ENCODE results near the gene MRPL58. TPM values are rescaled to one million over a fixed set of nuclear protein-coding genes. Genes with fewer than 3 reads are reported as not detected.

The MRPL58 gene
- total RNA-seq, 2 experiments from 2014 or later = 5.4 to 7.1 TPM

- Histone ChIP-seq H3K27me3 (ENCODE audit: control insufficient read depth in 1 of 2, insufficient read depth in 2 of 2, low read length in 2 of 2) (no peaks in the 10 kb centered on the region), H3K4me3 (ENCODE audit: low read length) (no peak overlapping the region), H3K36me3 (ENCODE audit: insufficient read depth, low read length) (peaks cover 62% of the 10 kb centered on the region), H3K27ac (ENCODE audit: low read depth in 1 of 2, low read length in 2 of 2) (no peak overlapping the region), H3K4me1 (ENCODE audit: insufficient read depth, low read length) (peaks cover 12% of the 10 kb centered on the region), H3K9me3 (ENCODE audit: control insufficient read depth in 1 of 2, insufficient read depth in 1 of 2, low read length in 2 of 2) (no peaks in the 10 kb centered on the region)
- H3K4me1 Mint-ChIP-seq (ENCODE audit: low read depth) = peaks cover 21% of the 10 kb centered on the region
- no peak for ATAC-seq (ENCODE audit: poor library complexity)
- H3K27me3 Mint-ChIP-seq = no peaks in the 10 kb centered on the region
- no peak overlapping the region for H3K27ac Mint-ChIP-seq
- H3K4me3 Mint-ChIP-seq = no peak overlapping the region
- no peak for DNase-seq
- TF ChIP-seq CTCF (IDR thresholded peaks at IDR 0.05) = no peak
- CTCF ChIA-PET = interaction anchor here (0.8 to 1.5 kb wide), 7 partner anchors 12 to 141 kb away, joined by 3 to 5 read pairs (median 3); no protein-coding TSS in a partner anchor
- POLR2A ChIA-PET = interaction anchor here (0.9 to 2.0 kb wide), 18 partner anchors 10 to 210 kb away, joined by 3 to 13 read pairs (median 5); partner anchors contain the start of genes ARMC7, KCTD2, MIF4GD and MRPL58
- no peaks in the 10 kb centered on the region for H3K9me3 Mint-ChIP-seq
- H3K36me3 Mint-ChIP-seq (ENCODE audit: low read depth) = peaks cover 71% of the 10 kb centered on the region
- intact Hi-C loops (cut with DNase I, micrococcal nuclease) = loop anchor here (2.0 to 10.0 kb wide), 5 partner anchors 47 to 142 kb away; partner anchors contain the start of genes ARMC7 (in 1 of the 2) and SUMO2 (in 1 of the 2)
Measured at GRCh38 chr17:75060434-75061054, 48.1 kb downstream of the MRPL58 start.

- TF ChIP-seq CTCF (IDR thresholded peaks at IDR 0.05) = no peak
- peaks cover 68% of the 10 kb centered on the region for H3K36me3 Mint-ChIP-seq (ENCODE audit: low read depth)
- CTCF ChIA-PET = interaction anchor here (0.8 to 1.5 kb wide), 3 partner anchors 53 to 111 kb away, joined by 3 to 4 read pairs (median 4); no protein-coding TSS in a partner anchor
- H3K27ac Mint-ChIP-seq = no peak overlapping the region
- intact Hi-C loops (cut with DNase I, micrococcal nuclease) = loop anchor here (2.0 to 10.0 kb wide), 5 partner anchors 46 to 141 kb away; partner anchors contain the start of genes ARMC7 (in 1 of the 2) and SUMO2 (in 1 of the 2)
- H3K27me3 Mint-ChIP-seq = no peaks in the 10 kb centered on the region
- Histone ChIP-seq H3K4me3 (ENCODE audit: low read length) (no peak overlapping the region), H3K27me3 (ENCODE audit: control insufficient read depth in 1 of 2, insufficient read depth in 2 of 2, low read length in 2 of 2) (no peaks in the 10 kb centered on the region), H3K36me3 (ENCODE audit: insufficient read depth, low read length) (peaks cover 58% of the 10 kb centered on the region), H3K4me1 (ENCODE audit: insufficient read depth, low read length) (peaks cover 15% of the 10 kb centered on the region), H3K27ac (ENCODE audit: low read depth in 1 of 2, low read length in 2 of 2) (no peak overlapping the region), H3K9me3 (ENCODE audit: control insufficient read depth in 1 of 2, insufficient read depth in 1 of 2, low read length in 2 of 2) (no peaks in the 10 kb centered on the region)
- DNase-seq (no peak), ATAC-seq (ENCODE audit: poor library complexity) (no peak)
- peaks cover 24% of the 10 kb centered on the region for H3K4me1 Mint-ChIP-seq (ENCODE audit: low read depth)
- H3K4me3 Mint-ChIP-seq = no peak overlapping the region
- H3K9me3 Mint-ChIP-seq = no peaks in the 10 kb centered on the region
- POLR2A ChIA-PET = interaction anchor here (0.6 to 2.0 kb wide), 7 partner anchors 9 to 210 kb away, joined by 3 to 11 read pairs (median 5); partner anchors contain the start of genes ARMC7, KCTD2 and MIF4GD
Measured at GRCh38 chr17:75061055-75061438, 48.6 kb downstream of the MRPL58 start.

GRCh38 chr17:75061618-75062017, 49.1 kb downstream of the MRPL58 start:
- H3K4me1 ChIP-seq (ENCODE audit: insufficient read depth, low read length) = peaks cover 16% of the 10 kb centered on the region
- no peaks in the 10 kb centered on the region for H3K9me3 ChIP-seq (ENCODE audit: control insufficient read depth in 1 of 2, insufficient read depth in 1 of 2, low read length in 2 of 2)
- no peaks in the 10 kb centered on the region for H3K27me3 ChIP-seq (ENCODE audit: control insufficient read depth in 1 of 2, insufficient read depth in 2 of 2, low read length in 2 of 2)
- H3K4me3 Mint-ChIP-seq = no peak overlapping the region
- no peaks in the 10 kb centered on the region for H3K27me3 Mint-ChIP-seq
- DNase-seq (no peak), ATAC-seq (ENCODE audit: poor library complexity) (no peak)
- POLR2A ChIA-PET = interaction anchor here (0.6 to 1.1 kb wide), 2 partner anchors 14 to 143 kb away, joined by 3 to 4 read pairs; no protein-coding TSS in a partner anchor
- no peak overlapping the region for H3K4me3 ChIP-seq (ENCODE audit: low read length)
- CTCF ChIA-PET = no interaction called here
- peaks cover 62% of the 10 kb centered on the region for H3K36me3 Mint-ChIP-seq (ENCODE audit: low read depth)
- no peak overlapping the region for H3K27ac Mint-ChIP-seq
- no peaks in the 10 kb centered on the region for H3K9me3 Mint-ChIP-seq
- peaks cover 24% of the 10 kb centered on the region for H3K4me1 Mint-ChIP-seq (ENCODE audit: low read depth)
- peaks cover 58% of the 10 kb centered on the region for H3K36me3 ChIP-seq (ENCODE audit: insufficient read depth, low read length)
- TF ChIP-seq CTCF (IDR thresholded peaks at IDR 0.05) = no peak
- H3K27ac ChIP-seq (ENCODE audit: low read depth in 1 of 2, low read length in 2 of 2) = no peak overlapping the region
- intact Hi-C loops (cut with DNase I, micrococcal nuclease) = loop anchor here (2.0 to 10.0 kb wide), 5 partner anchors 46 to 141 kb away; partner anchors contain the start of genes ARMC7 (in 1 of the 2) and SUMO2 (in 1 of the 2)
